Upper lobe of left lung (tissue), 4 donors: ENCODE measurements around the gene AFF3.

Experiments
- CTCF ChIP-seq, 6 experiments: fragments of 450-650 bp in 4 of 6; fragments of 200-600 bp in 2 of 6; sonication (generic) in 2 of 6; IDR thresholded peaks; one replicate each; pipeline ENCODE4 v1.5.1; 2016 to 2019; ENCODE audit warnings: antibody characterized with exemption in 6 of 6
- POLR2A ChIP-seq, 4 donors: fragments of 450-650 bp; IDR thresholded peaks; one replicate each; pipeline ENCODE4 v1.5.1; 2016 to 2017; ENCODE audit warnings: antibody characterized with exemption in 4 of 4, mild to moderate bottlenecking in 2 of 4

GRCh38 chr2:99706735-99707134, 435.7 kb downstream of the AFF3 start:
- TF ChIP-seq CTCF (IDR thresholded peaks at IDR 0.05) (no peak), POLR2A (IDR thresholded peaks at IDR 0.05) (no peak)
